ENCODE results near the gene MAP3K21.

MAP3K21 gene

DNA sequence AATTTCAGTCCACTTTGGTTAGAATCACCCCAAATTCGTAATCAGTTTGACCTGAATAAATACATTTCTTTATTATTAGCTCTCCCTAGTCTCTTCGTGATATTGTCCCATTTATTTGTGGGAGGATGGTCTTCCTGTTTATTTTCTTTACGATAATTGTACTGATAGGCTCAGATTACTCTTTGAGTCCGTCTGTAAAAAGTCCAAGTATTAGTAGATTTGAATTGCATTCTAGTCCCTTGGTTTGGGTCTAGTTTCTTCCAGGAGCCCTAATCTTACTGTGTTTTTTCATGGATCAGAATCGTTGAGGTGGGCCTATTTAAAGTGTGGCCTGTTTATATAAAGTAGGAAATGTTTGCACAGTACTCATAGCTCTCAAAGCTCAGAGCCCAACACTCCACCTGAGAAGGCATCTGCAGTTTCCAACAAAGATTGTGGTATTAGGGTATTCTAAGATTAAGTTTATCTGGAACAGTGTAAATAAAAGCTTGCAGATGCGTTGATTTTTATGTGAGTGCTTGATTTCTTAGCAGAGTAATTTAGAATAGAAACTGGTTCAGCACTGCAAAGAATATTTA, 33.1 kb downstream of the MAP3K21 start:
- no peak for DNase-seq

DNA sequence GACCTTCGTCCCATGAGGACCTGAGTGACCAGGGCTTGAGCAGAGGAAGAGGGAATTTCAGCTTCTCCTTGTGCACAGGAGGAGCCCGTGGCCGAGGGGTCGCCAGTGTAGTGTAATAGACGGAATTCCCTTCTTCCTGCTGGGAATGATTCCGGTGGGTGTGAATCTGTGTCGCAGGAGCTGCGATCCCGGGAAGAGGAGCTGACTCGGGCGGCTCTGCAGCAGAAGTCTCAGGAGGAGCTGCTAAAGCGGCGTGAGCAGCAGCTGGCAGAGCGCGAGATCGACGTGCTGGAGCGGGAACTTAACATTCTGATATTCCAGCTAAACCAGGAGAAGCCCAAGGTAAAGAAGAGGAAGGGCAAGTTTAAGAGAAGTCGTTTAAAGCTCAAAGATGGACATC, 34.4 kb downstream of the MAP3K21 start:
- DNase-seq: no peak

DNA sequence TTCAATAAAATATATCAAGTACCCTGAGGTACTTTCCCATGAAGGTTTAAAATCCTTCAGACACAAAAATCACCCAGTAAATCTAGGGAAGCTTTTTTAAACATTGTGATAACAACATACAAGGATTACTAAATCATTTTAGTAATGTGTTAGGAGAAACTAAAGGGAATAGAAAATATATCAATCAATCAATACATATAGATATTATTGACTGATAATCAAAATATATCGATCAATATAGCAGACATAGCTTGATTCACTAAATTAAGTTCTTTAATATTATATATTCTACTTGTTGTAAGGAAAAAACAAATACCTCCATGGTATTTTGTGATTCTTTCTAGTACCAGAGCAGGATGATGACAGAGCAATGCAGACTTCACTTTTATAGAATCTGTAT, 35.2 kb downstream of the MAP3K21 start:
- no peak for DNase-seq

GRCh38 chr1:233364026-233364425, 36.5 kb downstream of the MAP3K21 start:
- DNase-seq: no peak

- no peak for DNase-seq
These were observed 37.4 kb downstream of the MAP3K21 start for GRCh38 chr1:233364695-233365539.

GRCh38 chr1:233366575-233366974, 39.1 kb downstream of the MAP3K21 start:
- DNase-seq: no peak

DNA sequence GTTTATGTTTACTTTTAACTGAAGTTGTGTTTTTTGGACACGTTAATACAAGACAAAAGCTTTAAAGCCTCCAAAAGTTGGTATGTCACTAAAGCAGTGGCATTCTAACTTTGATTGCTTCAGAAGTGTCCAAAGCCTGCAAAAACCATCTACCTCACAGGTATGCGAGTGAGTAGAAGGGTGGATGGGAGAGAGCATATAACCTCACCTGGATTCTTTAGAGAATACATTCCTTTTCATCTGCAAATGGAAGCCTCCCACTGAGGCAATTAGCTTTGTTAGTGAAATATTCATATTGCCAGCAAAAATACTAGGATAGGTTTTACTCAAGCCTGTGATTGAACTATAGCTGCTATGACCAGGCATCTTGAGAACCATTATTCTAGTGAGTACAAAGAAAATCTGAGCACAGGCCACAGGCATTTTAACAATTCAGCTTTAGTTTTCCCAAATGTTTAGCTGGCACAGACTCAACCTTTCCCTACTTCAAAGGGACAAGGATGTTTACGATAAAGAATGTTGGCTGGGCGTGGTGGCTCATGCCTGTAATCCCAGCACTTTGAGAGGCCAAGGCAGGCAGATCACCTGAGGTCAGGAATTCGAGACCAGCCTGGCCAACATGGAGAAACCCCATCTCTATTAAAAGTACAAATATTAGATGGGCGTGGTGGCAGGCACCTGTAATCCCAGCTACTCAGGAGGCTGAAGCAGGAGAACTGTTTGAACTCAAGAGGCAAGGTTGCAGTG, 39.7 kb downstream of the MAP3K21 start:
- DNase-seq: no peak

DNA sequence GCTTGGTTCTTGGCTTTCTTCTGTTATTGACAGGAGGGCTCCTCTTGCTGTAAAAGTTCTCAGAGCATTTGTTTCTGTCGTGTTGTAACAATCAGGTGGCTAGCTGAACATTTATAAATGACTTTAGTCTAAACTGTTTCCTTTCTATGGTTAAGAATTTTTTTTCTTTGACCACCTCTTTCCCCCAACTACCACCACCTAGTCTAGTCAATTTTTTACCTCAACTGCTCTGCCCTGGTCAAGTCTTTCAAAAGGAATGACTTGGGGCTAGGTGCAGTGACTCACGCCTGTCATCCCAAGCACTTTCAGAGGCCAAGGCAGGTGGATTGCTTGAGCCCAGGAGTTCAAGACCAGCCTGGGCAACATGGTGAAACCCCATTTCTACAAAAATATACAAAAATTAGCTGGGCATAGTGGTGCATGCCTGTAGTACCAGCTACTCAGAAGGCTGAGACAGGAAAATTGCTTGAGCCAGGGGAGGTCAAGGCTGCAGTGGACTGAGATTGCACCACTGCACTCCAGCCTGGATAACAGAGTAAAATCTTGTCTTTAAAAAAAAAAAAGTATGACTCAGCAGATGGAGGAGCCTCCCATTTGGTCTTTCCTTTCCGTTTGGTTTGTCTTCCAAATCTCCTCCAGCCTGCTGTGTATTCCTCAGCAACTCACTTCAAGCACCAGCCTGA, 40.7 kb downstream of the MAP3K21 start:
- no peak for DNase-seq

DNA sequence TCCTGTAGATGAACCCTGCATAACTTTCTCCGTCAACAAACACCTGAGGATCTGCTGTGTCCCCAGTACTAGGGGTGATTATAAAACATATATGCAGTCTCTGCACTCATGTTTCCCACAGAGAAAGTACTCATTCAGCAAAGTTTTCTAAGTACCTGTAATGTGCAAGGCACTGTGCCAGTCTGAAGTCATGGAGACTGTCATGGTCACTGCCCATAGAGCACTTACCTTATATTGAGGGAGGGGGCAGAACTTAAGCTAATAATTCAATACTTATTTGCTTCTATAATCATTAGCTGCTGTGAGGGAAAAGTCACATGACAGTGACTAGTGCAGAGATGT, 41.2 kb downstream of the MAP3K21 start:
- no peak for DNase-seq

DNA sequence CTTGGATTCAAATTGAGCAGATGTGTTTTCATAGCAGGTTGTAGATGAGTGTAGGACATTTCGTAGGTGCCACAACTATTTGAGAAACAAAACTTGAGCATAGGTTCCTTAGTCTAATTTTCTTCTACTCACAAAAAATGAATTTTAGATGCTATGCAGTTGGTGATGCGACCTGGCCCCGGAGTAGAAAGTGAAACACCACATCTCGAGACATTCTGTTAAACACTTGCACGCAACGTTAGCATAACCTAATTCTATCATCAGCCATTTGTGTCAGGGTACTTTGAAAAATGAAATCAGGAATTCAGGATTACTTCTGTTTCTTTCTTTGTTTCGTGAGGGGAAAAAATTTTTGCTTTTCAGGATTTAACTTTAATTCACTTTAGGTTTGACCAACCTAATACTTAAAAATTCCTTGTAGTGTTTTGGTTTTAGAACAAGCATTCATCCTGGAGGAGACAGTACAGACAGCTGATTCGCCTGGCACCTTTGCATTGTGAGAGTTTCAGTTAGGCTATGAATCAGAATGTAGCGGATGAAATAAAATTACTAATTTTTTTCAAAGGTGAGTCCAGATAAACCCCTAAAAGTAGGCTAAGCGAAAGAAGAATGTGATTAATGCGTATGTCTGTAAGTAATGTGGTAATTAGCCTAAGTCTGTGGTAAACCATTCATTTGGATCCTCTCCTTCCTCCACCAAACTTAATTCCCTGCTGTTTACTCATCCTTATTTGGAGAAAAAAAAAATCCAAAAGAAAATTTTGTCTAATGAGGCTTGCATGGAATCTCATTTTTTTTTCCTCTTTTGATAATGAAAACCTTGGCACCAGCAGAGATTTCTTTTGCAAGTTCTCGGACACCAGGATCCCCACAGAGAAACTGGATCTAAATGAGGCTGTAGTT, 44.9 kb downstream of the MAP3K21 start:
- DNase-seq: no peak

DNA sequence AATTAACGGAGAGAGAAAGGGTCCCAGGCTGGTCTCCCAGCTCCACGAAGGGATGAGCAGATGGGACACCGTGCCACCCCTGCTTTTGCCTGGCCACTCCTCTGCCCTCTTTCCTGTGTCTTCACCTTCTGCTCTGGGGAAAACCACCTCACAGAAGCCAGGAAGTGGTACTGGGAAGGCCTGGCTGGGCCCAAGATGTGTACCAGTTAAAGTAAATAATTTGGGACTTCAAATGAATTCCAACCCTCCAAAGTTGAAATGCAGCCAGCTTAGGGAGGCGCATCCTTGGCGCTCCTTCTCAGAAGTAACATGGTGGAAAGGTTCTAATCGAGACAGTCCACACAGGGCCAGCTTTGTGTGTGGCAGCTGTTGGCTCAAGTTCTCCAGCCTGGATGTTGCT, 45.7 kb downstream of the MAP3K21 start:
- DNase-seq: no peak

DNA sequence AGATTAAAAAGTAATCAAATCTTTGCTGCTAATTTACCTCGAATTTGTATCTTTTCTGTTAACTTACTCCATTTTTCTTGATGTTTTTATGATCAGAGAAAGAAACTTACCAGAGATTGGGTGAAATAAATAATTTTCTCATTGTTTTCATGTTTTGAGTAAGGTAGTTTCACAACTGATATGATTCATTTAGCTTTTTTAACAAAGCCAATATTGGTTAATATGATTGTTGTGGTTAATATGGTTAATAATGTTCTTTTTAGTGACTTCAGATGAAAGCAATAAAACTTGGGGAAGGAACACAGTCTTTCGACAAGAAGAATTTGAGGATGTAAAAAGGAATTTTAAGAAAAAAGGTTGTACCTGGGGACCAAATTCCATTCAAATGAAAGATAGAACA, 48.1 kb downstream of the MAP3K21 start:
- DNase-seq: no peak

DNA sequence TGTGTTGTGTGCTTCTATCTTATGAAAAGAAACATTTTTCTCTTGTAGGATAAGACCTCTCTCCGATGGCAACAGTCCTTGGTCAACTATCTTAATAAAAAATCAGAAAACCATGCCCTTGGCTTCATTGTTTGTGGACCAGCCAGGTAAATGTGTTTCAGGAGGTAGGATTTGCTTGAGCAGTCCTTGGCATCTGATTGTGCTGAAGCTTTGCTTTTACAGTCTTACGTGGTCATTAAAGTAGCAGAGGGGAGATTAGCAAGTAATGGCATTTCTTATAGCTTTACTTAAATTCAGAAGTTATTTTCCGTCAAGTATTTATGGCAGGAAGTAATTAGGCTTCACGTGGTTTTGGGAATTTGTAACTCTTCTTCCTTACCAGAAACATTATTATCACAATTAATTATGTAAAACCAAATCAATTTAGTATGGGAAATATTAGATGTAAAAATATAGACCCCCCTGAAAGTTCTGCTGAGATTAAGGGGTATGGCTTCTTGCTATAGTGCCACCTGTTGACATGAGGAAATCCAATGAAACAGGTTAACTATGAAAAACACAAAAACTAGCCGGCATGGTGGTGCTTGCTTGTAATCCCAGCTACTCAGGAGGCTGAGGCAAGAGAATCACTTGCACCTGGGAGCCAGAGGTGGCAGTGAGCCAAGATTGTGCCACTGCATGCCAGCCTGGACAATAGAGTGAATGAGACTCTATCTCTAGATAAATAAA, 49.0 kb downstream of the MAP3K21 start:
- DNase-seq: no peak

DNA sequence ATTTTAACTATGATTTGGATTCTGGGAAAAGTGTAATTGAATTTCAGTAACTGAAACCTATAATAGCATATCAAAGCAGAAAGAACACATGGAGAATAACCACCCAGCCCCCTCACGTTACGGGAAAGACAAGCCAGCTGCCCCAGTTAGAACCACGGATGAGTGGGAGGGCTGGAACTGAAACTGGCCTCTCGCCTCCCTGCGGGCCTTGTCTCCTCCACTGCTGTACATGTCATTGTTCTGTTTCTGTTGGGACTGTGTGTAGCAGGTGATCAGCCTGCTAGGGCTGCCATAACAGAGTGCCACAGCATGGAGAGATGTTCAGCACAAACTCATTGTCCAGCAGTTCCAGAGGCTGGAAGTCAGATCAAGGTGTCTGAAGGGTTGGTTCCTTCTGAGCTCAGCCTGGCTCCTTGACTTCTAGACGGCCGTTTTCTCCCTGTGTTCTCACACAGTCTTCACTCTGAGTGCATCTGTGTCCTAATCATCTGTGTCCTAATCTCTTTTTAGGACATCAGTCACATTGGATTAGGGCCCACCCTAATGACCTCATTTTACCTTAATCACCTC, 52.4 kb downstream of the MAP3K21 start:
- no peak for DNase-seq

DNA sequence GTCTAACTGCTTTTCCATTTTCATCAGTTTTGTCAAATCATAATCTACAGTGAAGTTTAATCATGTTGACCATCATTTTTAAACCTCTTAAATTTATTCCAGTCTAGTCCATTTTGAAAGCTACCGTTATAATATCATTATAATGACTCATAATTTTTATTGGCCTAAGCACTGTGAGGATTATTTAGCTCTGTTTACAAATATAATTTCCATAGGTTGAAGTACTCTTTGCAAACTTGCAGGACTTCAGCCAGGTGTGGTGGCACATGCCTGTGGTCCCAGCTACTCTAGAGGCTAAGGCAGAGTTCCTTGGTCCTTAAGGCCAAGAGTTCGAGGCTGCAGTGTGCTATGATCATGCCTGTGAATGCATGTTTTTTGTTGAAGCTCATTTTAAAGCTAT, 54.3 kb downstream of the MAP3K21 start:
- no peak for DNase-seq

- no peak for DNase-seq
These were observed 56.5 kb downstream of the MAP3K21 start for GRCh38 chr1:233383984-233384383.

DNA sequence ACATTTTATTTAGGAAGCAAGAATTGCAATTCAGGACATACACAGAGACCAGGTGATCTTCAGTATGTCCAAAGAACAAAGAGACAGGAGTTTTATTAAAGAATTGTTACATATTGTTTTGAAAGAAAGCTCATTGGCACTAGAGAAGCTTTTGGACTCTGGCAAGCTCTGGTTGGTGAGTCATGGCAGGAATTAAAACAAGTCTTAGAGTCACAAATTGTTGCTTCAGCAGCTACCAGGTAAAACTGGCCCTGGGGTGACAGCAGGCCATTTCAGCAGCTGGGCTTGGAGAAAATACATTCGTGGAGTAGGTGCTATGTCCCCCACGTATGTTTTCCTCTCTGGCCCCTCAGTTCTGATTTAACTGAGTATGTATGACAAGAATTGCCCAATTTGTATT, 58.8 kb downstream of the MAP3K21 start:
- no peak for DNase-seq

- no peak for DNase-seq
These were observed 60.1 kb downstream of the MAP3K21 start for GRCh38 chr1:233387585-233387984.

GRCh38 chr1:233389169-233389568, 61.6 kb downstream of the MAP3K21 start:
- no peak for DNase-seq

- no peak for DNase-seq
These were observed 62.4 kb downstream of the MAP3K21 start for GRCh38 chr1:233389893-233390292.

Measured in SHP77 (cell line).